ENCODE data around the gene SRP72.
"Not testable (repeated sequence)": the region's sequence is repeated elsewhere in the genome, so short reads cannot be mapped to it uniquely, and the experiment has no call there.

SRP72 gene

DNA sequence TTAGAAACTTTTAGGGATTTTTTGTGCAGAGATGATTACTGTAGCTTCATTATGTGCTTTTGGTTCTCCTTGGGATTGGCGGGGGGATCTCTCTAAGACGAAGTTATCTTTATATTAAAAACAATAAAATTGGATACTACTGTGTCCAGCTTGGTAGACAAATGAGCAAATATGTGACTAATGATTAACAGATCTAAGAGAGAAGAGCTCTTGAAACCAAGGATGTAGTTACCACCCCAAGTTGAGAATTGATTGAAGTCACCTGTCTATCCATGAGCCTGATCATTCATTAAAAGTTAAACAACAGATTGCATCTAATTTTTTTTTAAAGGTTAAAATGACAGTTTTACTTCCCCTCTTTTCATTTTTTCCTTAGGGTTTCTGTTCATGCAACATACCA is 22.7 kb upstream of the SRP72 start:
- WGBS, 2 donors (ENCODE audit: extremely low coverage in 2 of 2, insufficient read length in 2 of 2, insufficient replicate concordance in 1 of 2), result no CpG with 5 or more reads among the region's 2 CpGs
- no peak overlapping the region for H2BK15ac ChIP-seq (ENCODE audit: low read length)
- no peak overlapping the region for H3K4ac ChIP-seq (ENCODE audit: low read length)
- no peak overlapping the region for H4K91ac ChIP-seq (ENCODE audit: low read depth, low read length, poor library complexity)
- H2BK5ac ChIP-seq (ENCODE audit: low read length), result no peak overlapping the region
- no peaks in the 10 kb centered on the region for H3K9me3 ChIP-seq (replicated peaks in 1 of 2; ENCODE audit: control insufficient read depth in 2 of 2, insufficient read depth in 1 of 2, low read depth in 1 of 2, low read length in 2 of 2)
- H2BK120ac ChIP-seq (ENCODE audit: low read depth, low read length), result no peak overlapping the region
- no peaks in the 10 kb centered on the region for H3K79me1 ChIP-seq (ENCODE audit: low read depth, low read length)
- no peaks in the 10 kb centered on the region for H3K27me3 ChIP-seq (ENCODE audit: control insufficient read depth in 3 of 3, insufficient read depth in 3 of 3, low read depth in 1 of 3, low read length in 3 of 3)
- no peak overlapping the region for H3K4me3 ChIP-seq (ENCODE audit: low read length in 2 of 2)
- H3K18ac ChIP-seq (ENCODE audit: low read length), result no peak overlapping the region
- H3K14ac ChIP-seq (ENCODE audit: low read length), result no peak overlapping the region
- H3K23ac ChIP-seq (ENCODE audit: low read depth, low read length, poor library complexity), result no peak overlapping the region
- H3K4me2 ChIP-seq (ENCODE audit: insufficient read depth, low read length, poor library complexity, severe bottlenecking), result no peak overlapping the region
- H3K4me1 ChIP-seq (ENCODE audit: control insufficient read depth in 2 of 2, insufficient read depth in 1 of 2, low read depth in 1 of 2, low read length in 2 of 2), result peaks cover under 1 to 9% of the 10 kb centered on the region in 2 donors
- no peak for DNase-seq (ENCODE audit: low spot score)
- H3K36me3 ChIP-seq (replicated peaks in 1 of 2; ENCODE audit: control insufficient read depth in 2 of 2, insufficient read depth in 2 of 2, low read length in 2 of 2), result peaks cover 11 to 100% of the 10 kb centered on the region in 2 donors
- H2AFZ ChIP-seq (ENCODE audit: low read length), result no peak overlapping the region
- no peak overlapping the region for H2BK12ac ChIP-seq (ENCODE audit: low read length)
- no peak overlapping the region for H2AK5ac ChIP-seq (ENCODE audit: low read depth, low read length)
- H3K9ac ChIP-seq (ENCODE audit: low read depth, low read length, poor library complexity), result no peak overlapping the region
- no peak overlapping the region for H4K8ac ChIP-seq (ENCODE audit: low read depth, low read length)
- no peak overlapping the region for H3K27ac ChIP-seq (replicated peaks; ENCODE audit: low read length)

DNA sequence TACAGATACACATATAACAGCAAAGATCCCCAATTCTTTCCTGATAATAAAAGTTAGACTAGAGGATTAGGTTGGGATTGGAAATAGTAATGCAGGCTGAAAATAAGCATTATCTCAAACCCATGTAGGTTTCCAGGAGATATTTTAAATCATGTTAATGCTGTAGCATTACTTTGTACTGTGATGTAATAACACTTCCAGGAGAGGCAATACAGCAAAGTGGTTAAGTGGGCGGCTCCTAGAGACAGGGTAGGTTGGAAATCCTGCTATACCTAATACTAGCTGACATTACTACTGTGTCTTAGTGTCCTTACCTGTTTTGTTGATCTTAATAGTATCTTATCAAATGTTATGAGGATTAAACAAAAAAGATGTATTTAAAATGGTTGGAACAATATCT is 21.7 kb upstream of the SRP72 start:
- Histone ChIP-seq H2BK15ac (ENCODE audit: low read length) (no peak overlapping the region), H3K27me3 (ENCODE audit: control insufficient read depth in 3 of 3, insufficient read depth in 3 of 3, low read depth in 1 of 3, low read length in 3 of 3) (no peaks in the 10 kb centered on the region), H2AFZ (ENCODE audit: low read length) (no peak overlapping the region), H3K4me3 (ENCODE audit: low read length in 2 of 2) (no peak overlapping the region), H3K36me3 (replicated peaks in 1 of 2; ENCODE audit: control insufficient read depth in 2 of 2, insufficient read depth in 2 of 2, low read length in 2 of 2) (peaks cover 14 to 100% of the 10 kb centered on the region in 2 donors), H2BK5ac (ENCODE audit: low read length) (no peak overlapping the region), H4K8ac (ENCODE audit: low read depth, low read length) (no peak overlapping the region), H3K79me1 (ENCODE audit: low read depth, low read length) (no peaks in the 10 kb centered on the region), H3K4me2 (ENCODE audit: insufficient read depth, low read length, poor library complexity, severe bottlenecking) (no peak overlapping the region), H3K4me1 (ENCODE audit: control insufficient read depth in 2 of 2, insufficient read depth in 1 of 2, low read depth in 1 of 2, low read length in 2 of 2) (peaks cover 0 to 3% of the 10 kb centered on the region in 2 donors), H2BK12ac (ENCODE audit: low read length) (no peak overlapping the region), H3K4ac (ENCODE audit: low read length) (no peak overlapping the region), H4K91ac (ENCODE audit: low read depth, low read length, poor library complexity) (no peak overlapping the region), H2BK120ac (ENCODE audit: low read depth, low read length) (no peak overlapping the region), H3K14ac (ENCODE audit: low read length) (no peak overlapping the region), H3K9me3 (replicated peaks in 1 of 2; ENCODE audit: control insufficient read depth in 2 of 2, insufficient read depth in 1 of 2, low read depth in 1 of 2, low read length in 2 of 2) (no peaks in the 10 kb centered on the region), H2AK5ac (ENCODE audit: low read depth, low read length) (no peak overlapping the region), H3K23ac (ENCODE audit: low read depth, low read length, poor library complexity) (no peak overlapping the region), H3K18ac (ENCODE audit: low read length) (no peak overlapping the region), H3K9ac (ENCODE audit: low read depth, low read length, poor library complexity) (no peak overlapping the region), H3K27ac (replicated peaks; ENCODE audit: low read length) (no peak overlapping the region)
- no peak for DNase-seq (ENCODE audit: low spot score)
- WGBS, 2 donors (ENCODE audit: extremely low coverage in 2 of 2, insufficient read length in 2 of 2, insufficient replicate concordance in 1 of 2), result no CpG with 5 or more reads among the region's 1 CpG

- Histone ChIP-seq H3K18ac (ENCODE audit: low read length) (no peak overlapping the region), H2BK5ac (ENCODE audit: low read length) (no peak overlapping the region), H3K4ac (ENCODE audit: low read length) (no peak overlapping the region), H3K79me1 (ENCODE audit: low read depth, low read length) (no peaks in the 10 kb centered on the region), H3K27me3 (ENCODE audit: control insufficient read depth in 3 of 3, insufficient read depth in 3 of 3, low read depth in 1 of 3, low read length in 3 of 3) (no peaks in the 10 kb centered on the region), H2BK15ac (ENCODE audit: low read length) (no peak overlapping the region), H3K36me3 (replicated peaks in 1 of 2; ENCODE audit: control insufficient read depth in 2 of 2, insufficient read depth in 2 of 2, low read length in 2 of 2) (peaks cover 11 to 98% of the 10 kb centered on the region in 2 donors), H2BK120ac (ENCODE audit: low read depth, low read length) (no peak overlapping the region), H3K14ac (ENCODE audit: low read length) (no peak overlapping the region), H3K9me3 (replicated peaks in 1 of 2; ENCODE audit: control insufficient read depth in 2 of 2, insufficient read depth in 1 of 2, low read depth in 1 of 2, low read length in 2 of 2) (no peaks in the 10 kb centered on the region), H2AK5ac (ENCODE audit: low read depth, low read length) (no peak overlapping the region), H3K4me2 (ENCODE audit: insufficient read depth, low read length, poor library complexity, severe bottlenecking) (no peak overlapping the region), H3K4me1 (ENCODE audit: control insufficient read depth in 2 of 2, insufficient read depth in 1 of 2, low read depth in 1 of 2, low read length in 2 of 2) (no peaks in the 10 kb centered on the region), H2AFZ (ENCODE audit: low read length) (no peak overlapping the region), H2BK12ac (ENCODE audit: low read length) (no peak overlapping the region), H4K91ac (ENCODE audit: low read depth, low read length, poor library complexity) (no peak overlapping the region), H4K8ac (ENCODE audit: low read depth, low read length) (no peak overlapping the region), H3K23ac (ENCODE audit: low read depth, low read length, poor library complexity) (no peak overlapping the region), H3K4me3 (ENCODE audit: low read length in 2 of 2) (no peak overlapping the region), H3K9ac (ENCODE audit: low read depth, low read length, poor library complexity) (no peak overlapping the region), H3K27ac (replicated peaks; ENCODE audit: low read length) (no peak overlapping the region)
- no peak for DNase-seq (ENCODE audit: low spot score)
These were observed 19.1 kb upstream of the SRP72 start for GRCh38 chr4:56448301-56448700.

DNA sequence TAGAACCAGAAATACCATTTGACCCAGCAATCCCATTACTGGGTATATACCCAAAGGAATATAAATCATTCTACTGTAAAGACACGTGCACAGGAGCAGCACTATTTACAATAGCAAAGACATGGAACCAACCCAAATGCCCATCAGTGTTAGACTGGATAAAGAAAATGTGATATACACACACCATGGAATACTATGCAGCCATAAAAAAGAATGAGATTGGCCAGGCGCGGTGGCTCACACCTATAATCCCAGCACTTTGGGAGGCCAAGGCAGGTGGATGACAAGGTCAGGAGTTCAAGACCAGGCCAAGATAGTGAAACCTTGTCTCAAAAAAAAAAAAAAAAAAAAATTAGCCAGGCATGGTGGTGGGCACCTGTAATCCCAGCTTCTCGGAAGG is 17.9 kb upstream of the SRP72 start:
- not testable (repeated sequence) for H3K9me3 ChIP-seq (replicated peaks in 1 of 2; ENCODE audit: control insufficient read depth in 2 of 2, insufficient read depth in 1 of 2, low read depth in 1 of 2, low read length in 2 of 2); H3K18ac ChIP-seq (ENCODE audit: low read length); H2BK120ac ChIP-seq (ENCODE audit: low read depth, low read length); DNase-seq (ENCODE audit: low spot score); H2AFZ ChIP-seq (ENCODE audit: low read length); H2BK12ac ChIP-seq (ENCODE audit: low read length); H3K4me2 ChIP-seq (ENCODE audit: insufficient read depth, low read length, poor library complexity, severe bottlenecking); H2BK5ac ChIP-seq (ENCODE audit: low read length); H4K8ac ChIP-seq (ENCODE audit: low read depth, low read length); H3K4ac ChIP-seq (ENCODE audit: low read length); H3K4me1 ChIP-seq (ENCODE audit: control insufficient read depth in 2 of 2, insufficient read depth in 1 of 2, low read depth in 1 of 2, low read length in 2 of 2); H3K79me1 ChIP-seq (ENCODE audit: low read depth, low read length); H3K14ac ChIP-seq (ENCODE audit: low read length); H3K23ac ChIP-seq (ENCODE audit: low read depth, low read length, poor library complexity); H4K91ac ChIP-seq (ENCODE audit: low read depth, low read length, poor library complexity); H2AK5ac ChIP-seq (ENCODE audit: low read depth, low read length); H2BK15ac ChIP-seq (ENCODE audit: low read length); H3K9ac ChIP-seq (ENCODE audit: low read depth, low read length, poor library complexity); H3K27me3 ChIP-seq (ENCODE audit: control insufficient read depth in 3 of 3, insufficient read depth in 3 of 3, low read depth in 1 of 3, low read length in 3 of 3); H3K4me3 ChIP-seq (ENCODE audit: low read length in 2 of 2); H3K27ac ChIP-seq (replicated peaks; ENCODE audit: low read length)
- peaks cover 17 to 98% of the 10 kb centered on the region in 2 donors for H3K36me3 ChIP-seq (replicated peaks in 1 of 2; ENCODE audit: control insufficient read depth in 2 of 2, insufficient read depth in 2 of 2, low read length in 2 of 2)
- WGBS, 2 donors (ENCODE audit: extremely low coverage in 2 of 2, insufficient read length in 2 of 2, insufficient replicate concordance in 1 of 2), result no CpG with 5 or more reads among the region's 4 CpGs
